GOT3 (cell line): ENCODE results near the gene SLIT3.

Experiments used
- DNase-seq: peaks from one replicate; lab custom pipeline; 2025; ENCODE audit warnings: mixed read lengths; lab: John Stamatoyannopoulos, UW

Gene SLIT3

DNA sequence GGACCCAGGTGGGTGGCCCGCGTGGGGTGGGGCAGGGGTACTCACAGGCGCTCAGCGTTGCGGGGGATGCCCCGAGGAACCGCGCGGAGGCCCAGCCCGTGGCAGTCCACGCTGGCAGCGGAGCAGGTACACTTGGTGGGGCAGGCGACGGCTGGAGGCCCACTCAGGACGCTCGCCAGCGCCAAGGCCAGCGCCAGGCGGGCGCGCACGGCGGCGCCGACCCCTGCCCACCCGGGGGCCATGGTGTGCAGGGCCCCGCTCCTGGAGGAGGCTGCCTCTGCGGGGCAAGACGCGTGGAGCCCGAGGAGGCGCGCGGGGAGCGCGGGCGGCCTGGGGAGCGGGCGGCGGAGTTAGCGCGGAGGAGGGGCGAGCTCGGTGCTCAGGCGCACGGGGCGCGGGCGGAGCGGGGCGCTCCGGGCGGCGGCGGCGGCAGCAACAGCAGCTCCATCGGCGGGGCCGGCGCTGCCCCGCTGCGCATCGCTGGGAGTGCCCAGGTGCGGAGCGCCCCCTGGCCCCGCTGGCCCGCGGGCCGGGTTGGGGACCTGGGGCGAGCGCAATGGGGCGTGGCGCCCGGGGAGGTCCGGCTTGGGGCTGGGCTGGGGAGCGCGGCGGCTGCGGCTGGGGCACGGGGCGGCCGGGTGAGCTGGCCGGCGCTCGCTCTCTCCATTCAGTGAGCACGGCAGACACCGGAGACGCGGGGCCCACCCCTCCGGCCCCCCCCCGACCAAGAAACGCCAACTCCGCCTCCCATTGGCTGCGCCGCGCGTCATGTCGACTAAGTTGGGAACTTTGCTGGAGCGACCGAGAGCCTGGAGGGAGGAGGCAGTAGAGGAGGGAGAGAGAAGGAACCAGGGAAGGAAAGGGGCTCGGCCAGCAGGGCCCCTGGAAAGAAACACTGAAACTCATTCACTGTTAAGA, at the start of gene SLIT3:
Gene SLIT3 (minus strand): TSS at position 672 of the 918 bp plus-strand sequence. CDS start 430 bp downstream, at position 242.
- DNase-seq = peak; percentile 59

DNA sequence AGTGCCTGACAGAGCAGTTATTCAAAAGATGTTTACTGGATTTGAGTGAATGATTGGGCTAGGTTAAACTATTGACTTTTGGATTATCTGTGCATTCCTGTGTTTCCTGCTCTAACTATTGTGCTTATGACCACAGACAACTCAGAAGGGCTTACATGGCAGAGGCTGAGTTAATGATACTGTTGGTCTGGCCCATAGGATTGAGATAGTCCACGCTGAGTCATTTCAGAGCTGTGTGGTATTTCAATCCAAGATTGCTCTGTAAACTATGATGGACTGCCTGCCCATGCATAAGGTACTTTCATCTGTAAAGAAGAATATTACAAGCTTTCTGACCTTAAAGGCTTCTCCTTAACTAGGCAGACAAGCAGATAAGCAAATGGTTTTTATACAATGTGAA, 49.1 kb upstream of the SLIT3 start:
- no peak for DNase-seq

DNA sequence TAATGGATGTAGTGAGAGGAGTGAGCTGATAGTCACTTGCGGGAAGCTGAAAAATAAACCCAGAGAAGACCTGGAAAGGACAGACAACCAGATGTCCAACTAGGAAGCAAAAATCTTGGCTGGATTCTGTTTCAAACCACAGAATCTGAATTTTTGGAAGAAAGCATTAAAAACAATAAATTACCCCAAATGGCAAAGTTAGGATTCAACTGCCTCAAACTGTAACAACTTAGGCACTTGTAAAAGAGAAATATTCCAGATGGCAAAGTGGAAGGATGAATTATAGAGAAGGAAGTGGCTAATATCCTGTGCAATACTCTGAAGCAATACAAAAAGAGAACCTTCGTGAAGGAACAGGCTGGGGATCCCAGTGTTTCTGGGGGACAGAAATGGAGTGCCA, 46.8 kb upstream of the SLIT3 start:
- DNase-seq = no peak

DNA sequence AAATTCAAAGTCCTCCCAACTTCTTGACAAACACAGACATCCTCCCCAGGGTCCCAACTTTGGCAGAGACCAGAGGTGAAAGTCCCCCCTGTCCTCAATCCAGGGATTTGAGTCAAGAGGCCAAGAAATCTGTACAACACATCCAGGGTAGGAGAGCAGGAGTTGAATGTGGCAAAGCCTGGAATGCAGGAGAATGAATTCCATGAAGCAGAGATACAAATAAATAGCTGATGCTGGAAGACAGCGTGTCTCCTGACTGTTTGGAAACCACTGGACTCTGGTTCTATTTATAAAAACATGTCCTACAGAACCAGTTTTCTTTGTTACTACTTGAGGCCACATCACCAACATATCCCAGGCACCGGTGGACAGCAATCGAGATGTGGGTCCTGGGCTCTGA, 43.7 kb upstream of the SLIT3 start:
- DNase-seq = no peak

DNA sequence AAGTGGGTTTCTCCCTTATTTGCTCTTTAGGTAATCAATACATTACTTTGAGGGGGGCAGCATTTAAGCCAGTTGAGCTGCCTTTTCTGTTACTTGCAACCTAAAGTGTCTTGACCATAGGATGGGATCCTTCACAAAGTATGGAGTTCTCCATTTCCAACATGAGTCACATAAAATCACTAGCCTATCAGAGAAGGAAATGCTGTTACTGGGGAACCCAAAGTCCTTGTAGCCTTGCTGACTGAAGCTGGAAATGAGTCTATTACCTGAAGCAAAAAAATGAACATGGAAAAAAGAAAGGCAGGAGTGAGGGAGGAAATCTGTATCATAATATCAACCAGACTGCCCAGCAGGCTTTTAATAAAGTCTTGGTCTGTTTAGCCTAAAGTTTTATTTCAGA, 42.8 kb upstream of the SLIT3 start:
- DNase-seq = no peak

DNA sequence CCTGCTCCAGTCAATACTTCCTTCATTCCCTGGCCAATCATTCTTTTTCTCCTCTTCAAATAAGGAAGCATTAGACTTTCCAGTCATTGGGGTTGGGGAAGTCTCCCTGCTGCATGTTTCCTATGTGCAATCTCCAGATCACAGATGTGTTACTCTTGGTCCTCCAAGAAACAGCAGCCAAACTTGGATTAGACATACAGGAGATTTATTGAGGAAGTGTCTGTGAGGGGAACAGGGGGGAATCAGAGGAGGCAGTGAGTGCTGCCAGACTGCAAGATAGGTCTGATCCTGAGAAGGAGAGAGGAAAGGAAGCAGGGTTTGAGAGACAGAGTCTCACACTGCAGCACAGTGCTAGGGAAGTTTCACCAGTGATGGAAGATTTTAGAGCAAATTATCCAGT, 40.6 kb upstream of the SLIT3 start:
- no peak for DNase-seq

DNA sequence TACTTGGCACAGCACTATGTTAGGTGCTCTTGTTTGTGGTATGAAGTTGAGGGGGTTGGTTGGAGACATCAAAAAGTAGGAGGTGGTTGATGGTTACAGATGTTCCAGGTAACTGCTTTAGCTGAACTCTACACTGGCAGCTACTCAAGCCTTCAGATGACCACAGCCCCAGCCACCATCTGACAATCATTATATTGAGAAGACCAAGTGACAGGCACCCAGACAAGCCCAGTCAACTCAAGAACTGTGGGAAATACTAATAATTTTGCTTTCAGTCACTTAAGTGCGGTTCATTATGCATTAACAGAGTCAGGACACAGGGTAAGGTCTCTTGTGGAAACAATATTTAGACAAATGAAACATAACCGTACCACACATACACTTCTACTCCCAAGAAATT, 38.9 kb upstream of the SLIT3 start:
- no peak for DNase-seq

DNA sequence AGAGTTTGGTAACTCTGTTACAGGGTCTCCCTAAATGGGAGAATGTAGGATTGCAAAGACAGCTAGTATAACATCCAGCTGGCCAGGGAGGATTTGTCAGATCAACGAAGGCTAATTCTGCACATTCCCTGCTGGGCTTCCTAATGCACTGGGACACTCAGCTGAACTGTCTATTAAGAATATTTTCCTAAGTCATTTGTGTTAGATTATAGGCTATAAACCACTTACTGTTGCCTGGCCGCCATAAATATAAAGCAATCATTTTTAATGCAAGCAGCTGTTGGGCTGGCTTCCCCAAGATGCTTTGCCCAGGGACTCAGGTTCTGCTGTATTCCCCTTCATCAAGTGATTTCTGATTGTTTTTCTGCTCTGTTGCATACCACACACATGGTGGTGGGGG, 35.3 kb upstream of the SLIT3 start:
- no peak for DNase-seq

DNA sequence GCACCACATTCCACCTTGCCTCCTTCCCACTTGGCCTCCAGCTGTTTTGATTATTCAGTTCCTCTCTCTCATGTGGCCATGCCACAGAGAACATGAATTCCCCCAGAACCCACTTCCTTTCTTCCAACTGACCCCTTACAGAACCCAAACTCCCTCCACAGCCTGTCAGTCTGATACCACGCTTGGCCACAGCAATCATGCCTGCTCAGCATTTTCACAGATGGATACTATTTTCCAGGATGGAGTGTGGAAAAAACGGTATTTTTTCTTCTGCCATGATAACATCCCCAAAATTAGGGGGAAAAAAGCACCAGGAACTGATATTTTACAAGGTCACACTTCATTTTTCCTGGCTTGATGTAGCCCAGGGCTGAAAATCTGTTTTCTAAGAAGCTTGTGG, 34.9 kb upstream of the SLIT3 start:
- DNase-seq = no peak

DNA sequence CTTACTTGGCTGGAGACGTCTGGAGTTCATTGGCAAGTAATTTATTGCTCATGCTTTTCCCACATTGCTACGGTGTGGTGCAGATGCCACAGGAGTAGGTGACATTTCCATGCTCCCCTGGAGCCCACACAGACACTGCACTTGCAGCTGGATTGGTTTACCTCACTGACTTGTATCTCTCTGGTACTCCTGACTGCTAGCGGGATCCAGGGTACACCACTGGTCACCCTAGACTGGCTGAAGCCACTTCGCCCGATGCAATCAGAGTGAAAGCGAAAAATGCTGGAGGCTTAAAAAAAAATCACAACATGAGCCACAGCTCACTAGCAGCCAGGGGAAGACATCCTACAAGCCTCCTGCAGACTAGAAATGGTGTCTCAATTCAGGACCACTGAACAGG, 32.6 kb upstream of the SLIT3 start:
- DNase-seq = no peak

DNA sequence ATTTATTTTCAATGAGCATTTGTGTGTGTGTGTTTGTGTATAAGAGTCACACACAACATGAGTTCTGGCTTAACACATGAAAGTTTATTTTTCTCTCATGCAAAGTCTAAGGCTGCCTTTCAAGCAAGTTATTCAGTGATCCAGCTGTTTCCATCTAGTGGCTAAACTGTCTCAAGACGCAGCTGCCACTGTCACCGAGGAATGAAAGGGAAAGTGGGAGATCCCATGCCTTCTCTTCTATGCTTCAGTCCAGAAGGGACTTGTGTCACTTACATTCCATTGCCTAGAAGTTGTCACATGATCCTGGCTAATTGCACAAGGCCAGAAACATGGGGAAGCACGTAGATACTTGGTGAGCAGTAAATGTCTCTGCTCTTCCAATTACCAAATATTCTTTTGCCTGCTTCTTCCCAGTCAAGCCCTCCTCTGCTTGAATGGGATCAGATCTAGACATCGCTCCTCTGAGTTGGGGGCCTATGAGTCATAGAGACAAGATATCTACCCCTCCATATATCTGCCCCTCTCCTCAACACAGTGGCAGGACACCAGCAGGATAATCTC, 30.4 kb upstream of the SLIT3 start:
- DNase-seq = no peak

DNA sequence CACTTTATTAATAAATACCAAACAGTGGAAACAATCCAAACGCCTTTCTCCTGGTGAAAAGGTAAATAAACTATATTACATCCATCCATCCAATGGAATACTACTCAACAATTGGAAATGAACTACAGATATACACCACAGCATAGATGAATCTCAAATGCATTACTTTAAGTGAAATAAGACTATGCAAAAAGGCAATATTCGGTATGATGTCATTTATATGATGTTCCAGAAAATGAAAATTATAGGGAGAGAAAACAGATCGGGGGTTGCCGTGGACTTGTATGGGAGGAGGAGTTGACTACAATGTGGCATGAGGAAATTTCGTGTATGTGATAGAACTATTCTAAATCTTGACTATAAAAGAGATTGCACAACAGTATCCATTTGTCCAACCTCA, 27.5 kb upstream of the SLIT3 start:
- DNase-seq = no peak

DNA sequence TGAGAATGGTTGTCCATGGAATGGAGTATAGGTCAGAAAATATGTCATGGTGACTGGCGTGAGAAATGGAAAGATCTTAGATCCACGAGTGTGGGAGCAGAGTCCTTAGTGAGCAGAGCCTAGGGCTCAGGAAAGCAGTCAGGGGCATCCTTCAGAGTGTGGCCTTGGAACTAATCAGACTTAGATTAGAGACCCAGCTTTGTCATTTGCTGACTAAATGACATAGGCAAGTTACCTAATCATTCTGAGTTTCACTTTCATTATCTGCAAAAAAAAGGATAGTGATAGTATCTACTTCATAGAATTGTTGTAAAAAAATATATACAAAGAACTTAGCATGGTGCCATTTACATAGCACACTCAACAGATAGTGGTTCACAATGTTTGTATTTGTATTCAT, 24.3 kb upstream of the SLIT3 start:
- DNase-seq = no peak

DNA sequence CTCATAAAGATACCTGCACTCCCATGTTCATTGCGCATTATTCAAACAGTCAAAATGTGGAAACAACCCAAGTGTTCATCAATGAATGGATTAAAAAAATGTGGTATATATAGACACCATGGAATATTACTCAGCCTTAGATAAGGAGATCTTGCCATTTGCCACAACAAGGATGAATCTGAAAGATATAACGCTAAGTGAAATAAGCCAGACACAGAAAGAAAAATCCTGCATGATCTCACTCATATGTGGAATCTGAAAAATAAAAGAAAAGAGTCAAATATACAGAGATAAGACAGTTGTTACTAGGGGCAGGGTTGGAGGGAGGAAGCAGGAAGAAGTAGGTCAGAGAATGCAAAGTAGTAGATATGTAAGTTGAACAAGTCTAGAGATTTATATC, 17.6 kb upstream of the SLIT3 start:
- no peak for DNase-seq

DNA sequence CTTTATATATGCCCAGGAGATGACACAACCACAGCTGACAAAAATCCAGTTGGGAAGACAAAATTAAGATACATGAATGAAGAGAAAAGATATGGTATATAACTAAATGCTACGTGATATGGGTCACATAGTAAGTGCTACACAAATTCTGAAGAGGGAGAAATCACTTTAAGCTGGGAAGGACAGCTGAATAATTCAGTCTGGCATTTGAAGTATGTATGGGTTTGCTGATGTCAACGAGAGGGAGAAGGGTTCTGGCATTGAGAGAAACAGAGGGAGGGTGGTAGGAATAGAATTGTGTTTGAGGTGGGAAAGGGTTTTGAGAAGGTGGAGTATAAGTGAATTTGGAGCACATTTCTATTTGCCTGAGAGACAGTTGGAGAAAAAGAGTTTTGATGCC, 6.7 kb upstream of the SLIT3 start:
- DNase-seq = no peak

DNA sequence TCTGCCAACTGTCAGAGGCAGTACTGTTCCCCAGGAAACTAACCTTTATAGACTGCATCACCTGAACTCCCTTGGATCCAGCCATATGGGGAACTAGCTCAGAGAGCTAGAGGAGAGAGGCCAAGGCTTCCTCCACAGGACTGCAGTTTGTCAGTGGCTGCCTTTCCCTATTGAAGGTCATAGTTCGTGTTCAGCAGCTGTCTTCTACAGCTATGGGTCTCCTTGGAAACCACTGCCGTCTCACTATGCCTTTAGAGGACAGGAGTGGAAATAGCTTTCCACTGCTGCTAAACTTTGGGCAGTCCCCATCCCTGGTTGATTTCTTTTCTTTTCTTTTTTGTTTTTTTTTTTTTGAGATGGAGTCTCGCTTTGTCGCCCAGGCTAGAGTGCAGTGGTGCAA, 4.4 kb upstream of the SLIT3 start:
- no peak for DNase-seq

DNA sequence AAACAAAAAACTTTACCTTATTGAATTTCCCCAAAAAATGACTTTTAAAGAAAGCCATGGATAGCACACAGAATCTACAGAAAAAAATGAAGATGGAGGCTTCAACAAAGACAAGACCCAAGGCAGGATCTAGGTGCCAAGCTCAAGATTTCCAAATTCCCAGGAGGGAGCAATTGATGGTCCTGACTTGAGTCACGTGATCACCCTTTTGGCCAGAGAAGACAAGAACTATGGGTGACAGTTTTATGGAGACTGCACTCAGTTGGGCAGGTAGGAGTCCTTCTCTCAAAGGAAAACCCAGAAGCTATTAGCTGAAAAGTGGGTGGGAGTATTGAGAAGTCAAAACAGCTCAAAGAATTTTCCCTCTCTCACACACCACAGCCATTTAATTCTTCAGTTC, 3.2 kb upstream of the SLIT3 start:
- DNase-seq = no peak

DNA sequence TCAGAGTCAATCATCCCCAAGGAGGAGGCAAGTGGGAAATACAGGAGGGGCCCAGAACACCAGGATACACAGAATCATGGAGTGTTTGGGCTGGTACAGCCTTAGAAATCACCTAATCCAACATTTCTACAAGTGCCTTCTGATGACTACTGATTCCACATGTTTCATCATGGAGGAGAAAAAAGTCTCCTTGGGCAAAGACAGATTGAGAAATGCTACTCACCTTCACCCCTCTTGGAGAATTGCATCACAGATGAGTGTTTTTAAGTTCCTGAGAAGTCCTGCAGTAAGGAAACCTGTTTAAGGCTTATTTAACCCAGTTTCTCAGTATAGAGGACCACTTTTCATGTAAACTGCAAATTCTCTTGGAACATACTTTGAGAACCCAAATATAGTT, 2.2 kb upstream of the SLIT3 start:
- DNase-seq = no peak

DNA sequence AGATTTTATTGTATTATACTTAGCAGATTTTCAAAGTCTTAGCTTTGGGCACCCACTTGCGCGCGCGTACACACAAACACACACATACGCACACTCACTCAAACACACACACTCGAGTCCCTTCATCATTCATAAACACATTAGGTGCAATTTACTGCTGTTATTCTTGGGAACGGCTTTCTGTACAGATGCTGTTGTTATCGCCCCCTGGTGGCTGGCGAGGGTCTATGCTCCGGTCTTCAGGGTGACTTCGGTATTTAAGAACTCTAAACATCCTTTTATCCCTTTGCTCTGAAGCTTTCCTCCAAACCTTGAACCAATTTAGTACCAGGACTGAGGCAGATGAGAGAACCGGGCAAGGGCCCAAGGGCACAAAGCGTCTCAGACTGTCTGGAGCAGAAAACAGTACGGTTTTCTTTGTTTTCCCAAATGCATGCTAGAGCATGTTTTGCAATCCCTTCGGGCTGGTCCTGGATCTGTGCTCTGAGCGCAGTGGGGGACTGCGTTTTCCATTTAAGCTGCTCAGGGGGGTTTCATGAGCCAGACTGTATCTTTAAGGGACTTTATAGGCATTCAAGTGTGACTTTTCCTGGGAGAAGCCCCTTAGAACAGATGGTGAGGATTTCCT, 1.7 kb upstream of the SLIT3 start:
- peak; percentile 44 for DNase-seq

DNA sequence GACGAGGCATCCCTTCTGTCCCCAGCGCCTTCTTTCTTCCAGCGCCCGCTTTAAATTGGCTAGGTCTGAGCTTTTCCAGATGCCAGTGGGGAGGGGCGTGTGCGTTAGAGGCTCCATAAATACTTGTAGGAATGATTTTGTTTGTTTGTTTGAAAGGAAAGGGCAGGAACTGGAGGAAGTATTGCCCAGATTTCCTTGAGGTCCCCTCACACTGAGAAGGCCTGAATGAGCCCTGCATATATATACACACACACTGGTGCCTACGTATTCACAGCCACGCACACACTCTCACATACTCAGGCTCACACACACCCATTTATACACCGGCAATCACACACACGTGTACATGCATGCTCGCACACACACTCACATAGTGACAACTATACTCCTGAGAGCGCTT, 1.0 kb upstream of the SLIT3 start:
- no peak for DNase-seq

DNA sequence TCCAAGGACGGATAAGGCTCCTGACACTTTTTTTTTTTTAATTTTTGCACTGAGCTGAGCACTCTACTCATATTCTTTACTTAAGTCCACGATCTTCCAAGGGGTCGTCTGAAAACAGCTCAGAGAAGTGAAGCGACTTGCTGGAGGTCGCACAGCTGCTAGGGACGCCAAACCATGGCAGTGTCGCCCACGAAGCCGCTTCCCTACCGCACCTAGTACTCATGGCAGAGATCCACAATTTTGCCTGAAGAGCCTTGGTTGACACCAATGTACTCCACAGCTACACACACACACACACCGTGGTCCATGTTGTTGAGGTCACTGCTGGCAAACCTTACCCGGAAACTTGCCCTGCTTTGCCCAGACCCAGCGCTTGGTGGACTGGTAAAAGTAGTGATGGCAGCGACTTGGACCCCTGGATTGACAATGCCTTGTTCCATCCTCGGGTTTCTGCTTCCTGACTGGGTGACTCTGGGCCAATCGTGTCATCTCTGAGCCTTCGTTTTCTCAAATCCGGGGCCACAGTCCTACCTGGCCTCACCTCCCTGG, 521 bp upstream of the SLIT3 start:
- no peak for DNase-seq

DNA sequence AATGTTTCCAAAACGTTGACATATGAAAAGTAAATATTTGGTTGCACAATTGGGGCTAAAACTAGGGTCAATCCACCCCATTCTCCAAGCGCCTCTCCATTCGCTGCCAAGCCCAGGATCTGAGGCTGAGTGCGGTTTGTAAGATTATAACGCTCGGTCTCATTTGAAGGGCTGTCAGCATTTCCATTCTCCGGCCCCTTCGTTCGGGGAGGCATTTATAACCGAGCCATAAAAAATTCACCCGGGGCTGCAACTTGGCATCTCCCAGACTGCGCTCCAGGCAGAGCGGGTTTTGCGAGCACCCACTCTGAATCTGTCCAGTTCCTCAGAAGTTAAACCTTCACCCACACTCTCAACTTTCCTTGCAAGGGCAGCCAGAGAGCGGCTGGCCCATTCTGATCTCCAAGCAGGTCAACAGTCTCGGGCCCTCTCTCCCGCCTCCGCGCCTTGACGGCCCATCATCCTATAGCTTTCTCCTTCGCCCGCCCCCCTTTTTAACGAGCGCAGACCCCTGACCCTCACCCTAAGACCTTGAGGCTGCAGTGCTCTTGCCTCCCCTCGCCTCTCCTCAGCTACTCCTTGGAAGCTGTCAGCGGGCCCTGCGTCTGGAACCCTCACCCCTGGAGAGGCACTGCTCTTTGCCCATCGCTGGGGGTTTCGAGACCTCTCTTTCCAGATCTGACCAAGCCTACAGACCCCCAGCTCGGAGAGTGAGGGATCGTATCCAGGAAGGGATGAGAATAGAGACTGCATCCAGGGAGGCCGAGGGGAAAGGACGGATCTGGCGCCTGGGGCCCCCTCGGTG, 1.1 kb downstream of the SLIT3 start:
- no peak for DNase-seq
